Small intestine (tissue), 7 donors: Measurements from ENCODE around the gene ABTB2. TPM values are rescaled to one million over a fixed set of nuclear protein-coding genes. Genes with fewer than 3 reads are reported as not detected.

Source experiments
- DNase-seq, 2 donors: peaks; one replicate each; pipeline versions ENCODE4 v3.0.0 to v3.0.0-alpha.2; 2013
- FAIRE-seq: peaks from 2 replicates; lab custom pipeline; 2012; peaks lifted over from hg19 to GRCh38; lab: Jason Lieb, UNC
- H3K27ac ChIP-seq, 3 donors: one replicate each; pipeline ENCODE4 v1.5.1; 2013; ENCODE audit warnings: low read length in 2 of 3, mild to moderate bottlenecking in 2 of 3, control low read depth in 1 of 3, inconsistent platforms in 1 of 3, low read depth in 1 of 3, moderate library complexity in 1 of 3
- H3K27me3 ChIP-seq, 3 donors: one replicate each; pipeline ENCODE4 v1.6.1; 2013; ENCODE audit warnings: low read length in 3 of 3, inconsistent platforms in 1 of 3; ENCODE audit not compliant: control insufficient read depth in 3 of 3, insufficient read depth in 3 of 3
- H3K36me3 ChIP-seq, 3 donors: one replicate each; pipeline ENCODE4 v1.6.1; 2013; ENCODE audit warnings: low read length in 3 of 3, inconsistent platforms in 1 of 3, low read depth in 1 of 3, mild to moderate bottlenecking in 1 of 3, moderate library complexity in 1 of 3; ENCODE audit not compliant: control insufficient read depth in 3 of 3, insufficient read depth in 2 of 3
- H3K4me1 ChIP-seq, 3 donors: one replicate each; pipeline ENCODE4 v1.6.1; 2013; ENCODE audit warnings: low read length in 2 of 3, inconsistent platforms in 1 of 3, low read depth in 1 of 3, mild to moderate bottlenecking in 1 of 3, moderate library complexity in 1 of 3; ENCODE audit not compliant: control insufficient read depth in 3 of 3, insufficient read depth in 2 of 3
- H3K4me3 ChIP-seq, 3 donors: one replicate each; pipeline ENCODE4 v1.5.1; 2013; ENCODE audit warnings: low read length in 3 of 3, control low read depth in 1 of 3, inconsistent platforms in 1 of 3, low read depth in 1 of 3, mild to moderate bottlenecking in 1 of 3, moderate library complexity in 1 of 3
- H3K9me3 ChIP-seq, 2 donors: one replicate each; pipeline ENCODE4 v1.6.1; 2013; ENCODE audit warnings: low read depth in 1 of 2, low read length in 1 of 2; ENCODE audit not compliant: control insufficient read depth in 2 of 2, insufficient read depth in 1 of 2
- WGBS, 3 donors: extraction: QIAGEN DNeasy Blood & Tissue Kit; methylation state at CpG; one replicate each; pipeline ENCODE4 v1.1.7; 2013; 5-methylcytosine and 5-hydroxymethylcytosine counted together
- polyA plus RNA-seq, 4 donors: library from polyadenylated mRNA; stranded (reverse) in 3 of 4; unstranded in 1 of 4; fragments of 200-250 nt in 3 of 4; fragments of 120-200 nt in 1 of 4; gene quantifications; one replicate each; pipeline versions ENCODE4 v1.2.1 to v1.2.3, GENCODE V29; 2013
- donor health status: healthy with polysubstance abuse.
- donor health status: control.
- donor health status: control.
- donor health status: Bipolar disorder and iron deficiency.
- donor health status: healthy.

ABTB2 gene
- polyA plus RNA-seq, 4 donors: 0.64 to 25.1 (median 13.5) TPM

GRCh38 chr11:34173050-34173449 is 184.8 kb downstream of the ABTB2 start:
- 96 to 98% (median 97%) methylated on average over 16 of the region's 16 CpGs for WGBS, 3 donors
- Histone ChIP-seq H3K36me3 (peaks cover 0 to 14% (median 0%) of the 10 kb centered on the region in 3 donors), H3K27ac (no peak overlapping the region), H3K4me3 (no peak overlapping the region), H3K9me3 (no peaks in the 10 kb centered on the region), H3K27me3 (peaks cover 0 to 15% (median 0%) of the 10 kb centered on the region in 3 donors), H3K4me1 (peaks cover 0 to 3% (median 0%) of the 10 kb centered on the region in 3 donors)
- FAIRE-seq (no peak), DNase-seq (no peak)

GRCh38 chr11:34169686-34170085 is 188.1 kb downstream of the ABTB2 start:
- H3K4me1 ChIP-seq: peaks cover 0 to 3% (median 0%) of the 10 kb centered on the region in 3 donors
- 69 to 89% (median 77%) methylated on average over 8 of the region's 8 CpGs for WGBS, 3 donors
- no peak overlapping the region for H3K4me3 ChIP-seq
- H3K9me3 ChIP-seq: no peaks in the 10 kb centered on the region
- H3K27ac ChIP-seq: no peak overlapping the region
- peaks cover 0 to 16% (median 0%) of the 10 kb centered on the region in 3 donors for H3K27me3 ChIP-seq
- H3K36me3 ChIP-seq: peaks cover 0 to 28% (median 4%) of the 10 kb centered on the region in 3 donors
- DNase-seq (no peak), FAIRE-seq (no peak)

- Histone ChIP-seq H3K9me3 (no peaks in the 10 kb centered on the region), H3K27me3 (peaks cover 0 to 15% (median 0%) of the 10 kb centered on the region in 3 donors), H3K27ac (no peak overlapping the region), H3K4me1 (no peaks in the 10 kb centered on the region), H3K36me3 (peaks cover 0 to 28% (median 8%) of the 10 kb centered on the region in 3 donors), H3K4me3 (no peak overlapping the region)
- no peak for DNase-seq
- no peak for FAIRE-seq
- WGBS, 3 donors: 74 to 78% (median 75%) methylated on average over 18 of the region's 18 CpGs
Observed at GRCh38 chr11:34168642-34169420, 189.0 kb downstream of the ABTB2 start.

GRCh38 chr11:34167961-34168360 is 189.8 kb downstream of the ABTB2 start:
- FAIRE-seq: no peak
- H3K36me3 ChIP-seq: peaks cover 0 to 30% (median 8%) of the 10 kb centered on the region in 3 donors
- WGBS, 3 donors: 87 to 92% (median 90%) methylated on average over 9 of the region's 9 CpGs

GRCh38 chr11:34166806-34167740 is 190.7 kb downstream of the ABTB2 start:
- no peaks in the 10 kb centered on the region for H3K4me1 ChIP-seq
- H3K36me3 ChIP-seq: peaks cover 0 to 26% (median 15%) of the 10 kb centered on the region in 3 donors
- FAIRE-seq: no peak

More at GRCh38 chr11:34167961-34168360, 189.8 kb downstream of the ABTB2 start:
- DNase-seq: no peak
- H3K4me1 ChIP-seq: no peaks in the 10 kb centered on the region
- H3K27ac ChIP-seq: no peak overlapping the region
- H3K4me3 ChIP-seq: no peak overlapping the region
- H3K9me3 ChIP-seq: no peaks in the 10 kb centered on the region
- H3K27me3 ChIP-seq: peaks cover 0 to 10% (median 0%) of the 10 kb centered on the region in 3 donors

GRCh38 chr11:34165786-34166555 is 191.8 kb downstream of the ABTB2 start:
- Histone ChIP-seq H3K27ac (no peak overlapping the region), H3K36me3 (peaks cover 0 to 26% (median 20%) of the 10 kb centered on the region in 3 donors), H3K4me3 (no peak overlapping the region), H3K4me1 (no peaks in the 10 kb centered on the region), H3K9me3 (no peaks in the 10 kb centered on the region), H3K27me3 (peaks cover 0 to 5% (median 0%) of the 10 kb centered on the region in 3 donors)
- DNase-seq (no peak), FAIRE-seq (no peak)
- WGBS, 3 donors: 63 to 77% (median 69%) methylated on average over 12 of the region's 12 CpGs

More at GRCh38 chr11:34166806-34167740, 190.7 kb downstream of the ABTB2 start:
- Histone ChIP-seq H3K9me3 (no peaks in the 10 kb centered on the region), H3K4me3 (no peak overlapping the region), H3K27me3 (peaks cover 0 to 8% (median 0%) of the 10 kb centered on the region in 3 donors), H3K27ac (no peak overlapping the region)
- 95 to 97% (median 96%) methylated on average over 16 of the region's 16 CpGs for WGBS, 3 donors
- no peak for DNase-seq

- H3K4me3 ChIP-seq: no peak overlapping the region
- H3K9me3 ChIP-seq: no peaks in the 10 kb centered on the region
- H3K36me3 ChIP-seq: peaks cover 0 to 25% (median 22%) of the 10 kb centered on the region in 3 donors
- no peaks in the 10 kb centered on the region for H3K4me1 ChIP-seq
- H3K27me3 ChIP-seq: peaks cover 0 to 5% (median 0%) of the 10 kb centered on the region in 3 donors
- DNase-seq: no peak
- WGBS, 3 donors: 87 to 91% (median 90%) methylated on average over 13 of the region's 13 CpGs
- no peak overlapping the region for H3K27ac ChIP-seq
- FAIRE-seq: no peak
Observed at GRCh38 chr11:34165121-34165520, 192.7 kb downstream of the ABTB2 start.
